ENCODE results near the gene FXYD6. TPM values are rescaled to one million over a fixed set of nuclear protein-coding genes. Genes with fewer than 3 reads are reported as not detected.
A peak's percentile ranks its signal among the peaks of the same experiment; 100 is the strongest.

Gene FXYD6
- total and polyA plus RNA-seq, 9 of the 15 experiments (the other 6 are each of a cell fraction or from before 2014, with no cell fraction given) = 0.07 to 0.35 TPM; not detected in 7

DNA sequence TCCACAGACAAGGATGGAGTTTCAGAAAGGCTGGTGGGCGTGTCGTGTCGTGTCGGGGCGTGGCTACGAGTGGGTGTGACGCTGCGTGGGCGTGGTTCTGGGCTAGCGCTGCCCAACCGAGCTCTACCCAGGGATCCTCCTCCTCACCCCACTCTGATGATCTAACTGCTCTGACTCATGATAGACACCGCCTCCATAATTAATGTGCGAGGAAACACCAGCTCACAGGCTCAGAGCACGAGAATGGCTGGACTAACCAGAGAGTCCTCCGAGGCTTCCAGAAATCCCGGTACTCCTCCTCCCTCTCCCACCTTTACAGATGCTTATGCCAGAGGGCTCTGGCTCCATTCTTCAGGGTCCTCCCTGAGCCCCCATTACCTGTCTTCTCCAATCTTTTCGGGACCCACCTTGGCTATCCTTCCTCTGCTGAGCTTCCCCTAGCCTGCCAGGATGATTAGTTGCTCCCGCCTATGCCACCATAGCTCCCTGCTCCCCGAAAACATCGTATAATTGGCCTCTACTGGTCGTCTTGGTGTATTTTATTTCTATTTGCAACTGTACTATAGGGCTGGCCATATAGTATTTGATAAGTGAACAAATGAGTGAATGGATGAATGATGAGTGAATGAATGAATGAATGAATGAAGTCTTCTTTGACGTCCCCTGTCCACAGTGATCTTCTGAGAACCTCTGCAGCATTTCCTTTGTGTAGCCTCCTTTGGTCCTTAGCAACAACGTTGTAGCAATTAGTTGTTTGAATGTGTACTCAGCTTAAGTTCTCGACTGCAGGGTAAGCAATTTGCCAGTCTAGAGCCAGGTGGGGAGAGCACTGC is 31.0 kb upstream of the FXYD6 start (continued):
- TF ChIP-seq ELK1 (CRISPR knock-in tag; IDR thresholded peaks at IDR 0.05) = no peak
- peak in 1 of 2 experiments; percentile 36; a peak in 1 of 4 replicates for TF ChIP-seq RCOR1 (IDR thresholded peaks at IDR 0.05; ENCODE audit: borderline replicate concordance in 1 of 2, low read depth in 2 of 2, low read length in 2 of 2)
- TF ChIP-seq POLR2G (IDR thresholded peaks at IDR 0.05; ENCODE audit: low read depth, low read length) = 0 out of 2 replicates have a peak, but pooled peaks have one; percentile 22
- TF ChIP-seq, protein P1, sequence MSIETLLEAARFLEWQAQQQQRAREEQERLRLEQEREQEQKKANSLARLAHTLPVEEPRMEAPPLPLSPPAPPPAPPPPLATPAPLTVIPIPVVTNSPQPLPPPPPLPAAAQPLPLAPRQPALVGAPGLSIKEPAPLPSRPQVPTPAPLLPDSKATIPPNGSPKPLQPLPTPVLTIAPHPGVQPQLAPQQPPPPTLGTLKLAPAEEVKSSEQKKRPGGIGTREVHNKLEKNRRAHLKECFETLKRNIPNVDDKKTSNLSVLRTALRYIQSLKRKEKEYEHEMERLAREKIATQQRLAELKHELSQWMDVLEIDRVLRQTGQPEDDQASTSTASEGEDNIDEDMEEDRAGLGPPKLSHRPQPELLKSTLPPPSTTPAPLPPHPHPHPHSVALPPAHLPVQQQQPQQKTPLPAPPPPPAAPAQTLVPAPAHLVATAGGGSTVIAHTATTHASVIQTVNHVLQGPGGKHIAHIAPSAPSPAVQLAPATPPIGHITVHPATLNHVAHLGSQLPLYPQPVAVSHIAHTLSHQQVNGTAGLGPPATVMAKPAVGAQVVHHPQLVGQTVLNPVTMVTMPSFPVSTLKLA (conservative IDR thresholded peaks at IDR 0.05) = peak in 1 of 2 experiments; percentile 74; a peak in 3 of 4 replicates
- TF ChIP-seq HDAC6 (IDR thresholded peaks at IDR 0.05; ENCODE audit: low read depth, low read length) = no peak
- TF ChIP-seq ZNF699 (CRISPR knock-in tag; IDR thresholded peaks at IDR 0.05; ENCODE audit: insufficient replicate concordance) = no peak
- no peak for TF ChIP-seq ZNF316 (IDR thresholded peaks at IDR 0.05)
- no peak for TF ChIP-seq NCOR1 (IDR thresholded peaks at IDR 0.05)
- no peak for TF ChIP-seq GABPA (tag; conservative IDR thresholded peaks at IDR 0.05; ENCODE audit: low read depth)
- no peak for TF ChIP-seq PPARD (CRISPR knock-in tag; IDR thresholded peaks at IDR 0.05)
- TF ChIP-seq ELF2 (CRISPR knock-in tag; IDR thresholded peaks at IDR 0.05) = no peak
- TF ChIP-seq ZNF347 (CRISPR knock-in tag; IDR thresholded peaks at IDR 0.05; ENCODE audit: low read depth) = no peak
- TF ChIP-seq ZBTB5 (IDR thresholded peaks at IDR 0.05) = no peak
- peak; percentile 90 for TF ChIP-seq MEIS2 (IDR thresholded peaks at IDR 0.05; ENCODE audit: partially characterized antibody)
- TF ChIP-seq MAZ (CRISPR knock-in tag; conservative IDR thresholded peaks at IDR 0.05 in 1 of 2, IDR thresholded peaks at IDR 0.05 in 1 of 2) = no peak
- no peak for TF ChIP-seq CBX1 (IDR thresholded peaks at IDR 0.05; ENCODE audit: low read depth)
- TF ChIP-seq SAFB2 (IDR thresholded peaks at IDR 0.05; ENCODE audit: borderline replicate concordance, low read depth, low read length, severe bottlenecking) = no peak
- TF ChIP-seq ZNF507 (tag; conservative IDR thresholded peaks at IDR 0.05) = no peak
- TF ChIP-seq, protein P2, sequence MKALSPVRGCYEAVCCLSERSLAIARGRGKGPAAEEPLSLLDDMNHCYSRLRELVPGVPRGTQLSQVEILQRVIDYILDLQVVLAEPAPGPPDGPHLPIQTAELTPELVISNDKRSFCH (CRISPR knock-in tag; IDR thresholded peaks at IDR 0.05) = no peak
- TF ChIP-seq, protein P2 (tag; IDR thresholded peaks at IDR 0.05) = no peak
- TF ChIP-seq KLF1 (tag; IDR thresholded peaks at IDR 0.05) = no peak
- TF ChIP-seq RBM17 (IDR thresholded peaks at IDR 0.05; ENCODE audit: borderline replicate concordance, low read depth, low read length) = no peak
- no peak for TF ChIP-seq TAF15 (IDR thresholded peaks at IDR 0.05; ENCODE audit: low read depth, low read length)
- no peak for TF ChIP-seq LCOR (CRISPR knock-in tag; IDR thresholded peaks at IDR 0.05)

Measured in K562 (cell line).